Measurements from ENCODE around the gene NEBL.

- TF ChIP-seq CTCF (IDR thresholded peaks at IDR 0.05) (no peak), POLR2A (IDR thresholded peaks at IDR 0.05) (no peak)
Observed at GRCh38 chr10:20893297-20893696, 3.8 kb downstream of the NEBL start.
